BE2C (cell line): ENCODE data around the gene PACRG.

Source experiments
- DNase-seq: peaks from one replicate; pipeline ENCODE4 v3.0.0-alpha.2; 2020
- H3K27me3 ChIP-seq: fragments of 250-450 bp; sonication (Bioruptor Pico); 2 replicates; pipeline ENCODE4 v1.5.1; 2020; ENCODE audit warnings: mild to moderate bottlenecking
- H3K36me3 ChIP-seq: fragments of 250-450 bp; sonication (Bioruptor Pico); 2 replicates; pipeline ENCODE4 v1.5.1; 2020; ENCODE audit warnings: mild to moderate bottlenecking
- H3K4me1 ChIP-seq: fragments of 250-450 bp; sonication (Bioruptor Pico); 2 replicates; pipeline ENCODE4 v1.5.1; 2020
- H3K4me3 ChIP-seq: 2 replicates; pipeline ENCODE4 v1.5.1; 2011; ENCODE audit warnings: low read depth, low read length
- H3K9me3 ChIP-seq: fragments of 250-450 bp; sonication (Bioruptor Pico); 2 replicates; pipeline ENCODE4 v1.5.1; 2020
- TF ChIP-seq, protein P1 (sequence below): IDR thresholded peaks from 2 replicates; pipeline ENCODE4 v1.5.1; 2012; ENCODE audit warnings: mild to moderate bottlenecking, low read depth, low read length

Gene PACRG

DNA sequence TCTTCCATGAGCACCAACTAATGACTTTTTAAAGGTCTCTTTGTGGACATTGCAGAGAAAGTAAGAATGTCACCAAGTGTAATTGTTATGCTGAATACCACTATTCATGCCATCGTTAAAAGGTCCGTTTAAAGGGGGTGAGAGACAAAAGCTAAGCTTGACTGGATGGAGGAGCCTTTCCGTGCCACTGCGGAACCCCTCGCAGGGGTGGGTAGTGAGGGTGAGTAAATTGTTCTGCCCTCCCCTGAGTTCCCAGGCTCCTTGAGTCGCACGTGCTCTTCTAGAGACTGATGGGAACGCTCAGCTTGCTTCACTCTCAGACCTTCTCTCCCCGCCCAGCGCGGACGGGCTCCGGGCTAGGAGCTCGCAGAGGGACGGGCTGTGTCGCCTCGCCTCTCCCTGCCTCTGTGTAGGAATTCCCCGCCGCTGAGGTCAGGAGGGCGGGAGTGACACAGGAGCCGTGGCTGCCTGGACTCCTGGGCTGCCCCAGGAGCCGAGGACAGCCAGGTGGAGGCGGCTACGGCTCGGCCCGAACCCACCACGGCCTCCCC is 371.9 kb downstream of the PACRG start:
- no peaks in the 10 kb centered on the region for H3K27me3 ChIP-seq
- H3K36me3 ChIP-seq, result no peaks in the 10 kb centered on the region
- DNase-seq, result no peak
- H3K9me3 ChIP-seq, result no peaks in the 10 kb centered on the region
- TF ChIP-seq, protein P1, sequence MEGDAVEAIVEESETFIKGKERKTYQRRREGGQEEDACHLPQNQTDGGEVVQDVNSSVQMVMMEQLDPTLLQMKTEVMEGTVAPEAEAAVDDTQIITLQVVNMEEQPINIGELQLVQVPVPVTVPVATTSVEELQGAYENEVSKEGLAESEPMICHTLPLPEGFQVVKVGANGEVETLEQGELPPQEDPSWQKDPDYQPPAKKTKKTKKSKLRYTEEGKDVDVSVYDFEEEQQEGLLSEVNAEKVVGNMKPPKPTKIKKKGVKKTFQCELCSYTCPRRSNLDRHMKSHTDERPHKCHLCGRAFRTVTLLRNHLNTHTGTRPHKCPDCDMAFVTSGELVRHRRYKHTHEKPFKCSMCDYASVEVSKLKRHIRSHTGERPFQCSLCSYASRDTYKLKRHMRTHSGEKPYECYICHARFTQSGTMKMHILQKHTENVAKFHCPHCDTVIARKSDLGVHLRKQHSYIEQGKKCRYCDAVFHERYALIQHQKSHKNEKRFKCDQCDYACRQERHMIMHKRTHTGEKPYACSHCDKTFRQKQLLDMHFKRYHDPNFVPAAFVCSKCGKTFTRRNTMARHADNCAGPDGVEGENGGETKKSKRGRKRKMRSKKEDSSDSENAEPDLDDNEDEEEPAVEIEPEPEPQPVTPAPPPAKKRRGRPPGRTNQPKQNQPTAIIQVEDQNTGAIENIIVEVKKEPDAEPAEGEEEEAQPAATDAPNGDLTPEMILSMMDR, result no peak
- H3K4me3 ChIP-seq, result no peak overlapping the region
- H3K4me1 ChIP-seq, result no peaks in the 10 kb centered on the region

DNA sequence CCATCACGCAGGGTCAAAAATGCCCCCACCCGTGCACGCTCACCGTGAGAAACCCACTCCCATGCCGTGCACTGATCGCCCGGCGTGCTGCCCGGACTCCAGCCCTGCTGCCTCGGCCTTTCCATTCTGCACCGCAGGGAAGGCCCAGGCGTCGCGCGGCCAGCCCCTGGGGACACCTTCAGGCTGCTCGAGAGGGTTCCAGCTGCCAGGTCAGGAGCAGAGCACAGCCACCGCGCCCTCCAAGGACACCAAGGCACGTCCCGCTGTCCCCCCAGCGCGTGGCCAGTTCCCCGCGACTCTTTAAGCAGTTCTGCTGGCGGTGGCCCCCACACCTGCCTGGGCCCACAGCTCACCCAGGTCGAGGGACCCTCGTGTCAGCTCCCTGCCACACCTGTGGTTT is 372.5 kb downstream of the PACRG start:
- H3K27me3 ChIP-seq, result no peaks in the 10 kb centered on the region
- no peak overlapping the region for H3K4me3 ChIP-seq
- DNase-seq, result no peak
- TF ChIP-seq, protein P1, result no peak
- no peaks in the 10 kb centered on the region for H3K9me3 ChIP-seq
- H3K36me3 ChIP-seq, result no peaks in the 10 kb centered on the region
- no peaks in the 10 kb centered on the region for H3K4me1 ChIP-seq

DNA sequence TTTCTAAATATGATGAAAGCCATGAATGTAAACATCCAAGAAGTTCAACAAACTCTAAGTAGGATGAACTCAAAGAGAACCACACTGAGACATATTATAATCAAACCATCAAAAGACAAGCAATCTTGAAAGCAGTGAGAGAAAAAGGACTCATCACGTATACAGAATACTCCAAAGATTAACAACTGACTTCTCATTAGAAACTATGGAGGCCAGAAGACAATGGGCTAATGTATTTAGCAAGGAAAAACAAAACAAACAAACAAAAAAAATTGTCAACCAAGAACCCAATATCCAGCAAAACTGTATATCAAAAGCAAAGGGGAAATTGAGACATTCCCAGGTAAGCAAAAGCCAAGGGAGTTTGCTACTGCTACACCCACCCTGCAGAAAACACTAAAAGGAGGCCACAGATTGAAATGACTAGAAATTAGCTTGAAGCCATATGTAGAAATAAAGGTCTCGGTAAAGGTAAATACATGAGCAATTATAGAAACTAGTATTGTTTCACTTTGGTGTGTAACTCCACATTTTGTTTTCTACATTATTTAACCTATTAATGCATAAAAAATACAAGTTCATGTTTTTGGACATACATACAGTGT is 385.7 kb downstream of the PACRG start:
- no peak for DNase-seq
- Histone ChIP-seq H3K36me3 (no peaks in the 10 kb centered on the region), H3K27me3 (no peaks in the 10 kb centered on the region), H3K4me1 (no peaks in the 10 kb centered on the region; the same call in 1 of the 2 replicates), H3K9me3 (no peaks in the 10 kb centered on the region), H3K4me3 (no peak overlapping the region)
- TF ChIP-seq, protein P1, result no peak

DNA sequence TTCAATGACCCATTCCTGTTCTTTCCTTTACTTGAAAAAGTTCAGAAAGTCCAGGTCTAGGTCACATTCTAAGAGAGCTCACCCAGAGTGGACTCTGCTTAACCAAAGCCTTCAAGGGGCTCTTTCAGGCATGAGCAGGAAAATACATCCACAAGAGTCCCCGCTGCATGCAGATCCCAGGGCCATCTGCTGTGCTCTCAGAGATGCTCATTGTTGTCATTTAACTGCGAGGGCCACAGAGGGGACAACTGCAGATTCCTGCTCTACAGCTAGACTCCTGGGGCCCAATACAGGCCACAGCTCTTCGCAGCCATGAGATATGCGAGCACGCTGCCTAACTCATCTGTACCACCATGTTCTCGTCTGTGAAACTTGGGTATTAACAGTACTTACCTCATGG is 391.2 kb downstream of the PACRG start:
- H3K4me1 ChIP-seq, result no peaks in the 10 kb centered on the region
- H3K36me3 ChIP-seq, result no peaks in the 10 kb centered on the region
- no peak overlapping the region for H3K4me3 ChIP-seq
- no peaks in the 10 kb centered on the region for H3K27me3 ChIP-seq
- TF ChIP-seq, protein P1, result no peak
- DNase-seq, result no peak
- no peaks in the 10 kb centered on the region for H3K9me3 ChIP-seq

DNA sequence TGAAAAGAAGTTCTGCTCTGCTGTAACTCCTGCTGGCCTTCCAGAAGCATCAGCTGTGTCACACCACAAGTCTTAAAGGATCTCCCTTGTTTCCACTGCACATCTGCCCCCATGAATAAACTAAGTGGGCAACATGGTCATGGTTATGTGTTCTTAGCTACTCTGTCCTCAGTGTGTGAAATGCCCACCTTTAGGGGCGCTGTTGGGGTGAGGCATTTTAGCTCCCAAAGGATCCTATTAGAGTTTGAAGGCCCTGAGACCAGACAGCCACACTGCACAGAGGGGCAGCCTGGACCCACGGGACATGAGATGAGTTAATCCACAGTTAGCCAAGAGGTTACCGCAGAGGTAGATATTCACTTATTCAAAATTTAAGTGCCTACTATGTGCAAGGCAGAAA is 392.4 kb downstream of the PACRG start:
- TF ChIP-seq, protein P1, result no peak
- H3K4me1 ChIP-seq, result no peaks in the 10 kb centered on the region
- DNase-seq, result no peak

DNA sequence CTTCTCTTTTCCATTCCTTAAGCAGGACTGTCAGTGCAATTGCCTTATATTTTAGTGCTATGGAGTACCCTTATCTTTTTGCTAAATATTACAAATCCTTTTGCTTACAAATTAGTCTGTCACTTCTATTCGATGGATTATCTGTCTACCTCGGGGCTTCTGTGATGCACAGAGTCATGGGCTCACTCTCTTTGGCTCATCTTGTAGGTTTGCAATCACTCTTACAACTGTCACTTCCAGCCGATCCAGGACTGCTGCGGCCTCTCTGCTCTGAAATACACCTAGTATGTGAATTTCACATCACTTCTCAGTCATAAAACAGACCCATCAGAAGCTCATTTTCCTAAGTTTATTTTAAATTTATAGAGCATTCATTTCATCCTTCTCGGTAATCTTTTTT is 393.5 kb downstream of the PACRG start:
- H3K4me3 ChIP-seq, result no peak overlapping the region
- DNase-seq, result no peak
- TF ChIP-seq, protein P1, result no peak
- H3K27me3 ChIP-seq, result no peaks in the 10 kb centered on the region
- H3K4me1 ChIP-seq, result no peaks in the 10 kb centered on the region
- no peaks in the 10 kb centered on the region for H3K9me3 ChIP-seq
- no peaks in the 10 kb centered on the region for H3K36me3 ChIP-seq

More for the DNA sequence above, 392.4 kb downstream of the PACRG start:
- H3K36me3 ChIP-seq, result no peaks in the 10 kb centered on the region
- no peak overlapping the region for H3K4me3 ChIP-seq
- H3K9me3 ChIP-seq, result no peaks in the 10 kb centered on the region
- no peaks in the 10 kb centered on the region for H3K27me3 ChIP-seq
